ENCODE measurements around the gene VKORC1L1.
"Not testable (repeated sequence)": the region's sequence is repeated elsewhere in the genome, so short reads cannot be mapped to it uniquely, and the experiment has no call there.

VKORC1L1 gene

GRCh38 chr7:65978891-65979582 is 106.2 kb downstream of the VKORC1L1 start:
- DNase-seq (ENCODE audit: low spot score): no peak

DNA sequence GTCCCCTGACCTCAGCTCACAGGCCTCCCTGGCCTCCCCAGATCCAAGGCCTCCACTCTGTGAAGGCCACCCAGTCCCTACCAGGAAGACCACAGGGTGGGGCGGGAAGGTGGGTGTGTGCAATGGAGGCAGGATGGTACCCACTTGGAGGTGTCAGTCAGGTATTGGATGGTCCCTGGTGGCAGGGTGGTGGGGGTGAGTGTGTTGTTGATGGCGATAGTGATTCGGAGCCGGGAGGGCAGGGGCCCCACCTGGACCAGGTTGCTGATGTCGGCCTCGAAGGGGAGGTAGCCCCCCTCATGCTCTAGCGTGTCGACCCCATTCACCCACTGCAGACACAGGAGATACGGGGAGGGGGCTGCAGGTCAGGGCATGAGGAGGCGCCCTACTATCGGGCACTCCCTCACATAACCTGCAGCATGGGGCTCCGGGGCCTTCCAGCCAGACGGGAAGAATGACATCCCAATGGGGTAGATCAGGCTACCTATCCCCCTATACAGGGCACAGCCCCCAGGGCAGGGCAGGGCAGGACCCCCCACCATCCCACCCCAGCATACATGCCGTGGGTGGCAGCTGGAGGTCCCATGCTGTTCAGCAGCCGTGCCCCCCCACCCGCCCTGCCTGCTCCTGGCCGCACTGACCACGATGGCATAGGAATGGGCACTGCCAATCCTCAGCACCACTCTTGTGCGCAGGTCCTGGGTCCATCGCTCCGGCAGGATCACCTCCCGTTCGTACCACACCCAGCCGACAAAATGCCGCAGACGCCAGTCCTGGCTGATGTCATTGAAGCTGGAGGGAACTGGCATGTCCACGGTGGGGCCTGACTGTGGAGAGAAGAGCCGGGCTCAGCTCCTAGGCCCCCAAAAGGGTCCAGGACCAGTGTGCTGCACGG is 107.0 kb downstream of the VKORC1L1 start:
- DNase-seq (ENCODE audit: low spot score): no peak

GRCh38 chr7:65980478-65981250 is 107.8 kb downstream of the VKORC1L1 start:
- no peak for DNase-seq (ENCODE audit: low spot score)

- peak; percentile 92 for DNase-seq (ENCODE audit: low spot score)
Observed at GRCh38 chr7:65981965-65982792, 109.3 kb downstream of the VKORC1L1 start, which contains the start of gene GUSB. Gene GUSB (minus strand): TSS chr7:65982213. CDS start chr7:65982183, 30 bp downstream.

DNA sequence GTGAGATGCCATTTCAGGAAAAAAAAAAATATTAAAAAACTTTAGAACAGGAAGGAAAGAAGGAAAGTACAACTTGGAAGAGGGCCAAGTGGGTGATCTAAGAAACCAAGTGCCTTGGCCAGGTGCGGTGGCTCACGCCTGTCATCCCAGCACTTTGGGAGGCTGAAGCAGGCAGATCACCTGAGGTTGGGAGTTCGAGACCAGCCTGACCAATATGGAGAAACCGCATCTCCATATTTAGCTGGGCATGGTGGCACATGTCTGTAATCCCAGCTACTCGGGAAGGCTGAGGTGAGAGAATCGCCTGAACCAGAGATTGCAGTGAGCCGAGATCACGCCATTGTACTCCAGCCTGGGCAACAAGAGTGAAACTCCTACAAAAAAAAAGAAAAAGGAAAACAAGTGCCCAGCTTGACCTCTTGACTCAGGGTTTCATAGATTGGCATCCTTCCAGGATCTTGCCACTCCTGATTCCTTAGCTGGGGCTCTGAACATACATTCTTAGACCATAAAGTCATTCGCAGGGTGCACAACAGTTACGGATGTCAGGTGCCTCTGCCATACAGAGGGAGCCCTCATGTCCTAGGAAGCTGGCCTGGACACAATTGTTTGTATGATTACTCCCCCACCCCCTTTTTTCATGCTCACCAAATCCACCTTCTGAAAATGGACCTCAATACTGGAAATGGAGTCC is 111.2 kb downstream of the VKORC1L1 start:
- no peak for DNase-seq (ENCODE audit: low spot score)

GRCh38 chr7:65988084-65988483 is 115.2 kb downstream of the VKORC1L1 start:
- no peak for DNase-seq (ENCODE audit: low spot score)

DNA sequence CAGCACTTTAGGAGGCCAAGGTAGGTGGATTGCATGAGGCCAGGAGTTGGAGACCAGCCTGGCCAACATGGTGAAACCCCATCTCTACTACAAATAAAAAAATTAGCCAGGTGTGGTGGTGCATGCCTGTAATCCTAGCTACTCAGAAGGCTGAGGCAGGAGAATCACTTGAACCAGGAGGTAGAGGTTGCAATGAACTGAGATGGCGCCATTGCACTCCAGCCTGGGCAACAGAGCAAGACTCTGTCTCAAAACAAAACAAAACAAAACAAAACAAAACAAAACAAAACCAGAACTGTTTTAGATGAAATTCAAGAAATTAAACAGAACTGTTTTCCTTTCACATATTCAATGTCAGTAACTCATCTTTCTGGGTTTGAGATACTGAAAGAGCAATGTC is 115.6 kb downstream of the VKORC1L1 start:
- DNase-seq (ENCODE audit: low spot score): not testable (repeated sequence)

DNA sequence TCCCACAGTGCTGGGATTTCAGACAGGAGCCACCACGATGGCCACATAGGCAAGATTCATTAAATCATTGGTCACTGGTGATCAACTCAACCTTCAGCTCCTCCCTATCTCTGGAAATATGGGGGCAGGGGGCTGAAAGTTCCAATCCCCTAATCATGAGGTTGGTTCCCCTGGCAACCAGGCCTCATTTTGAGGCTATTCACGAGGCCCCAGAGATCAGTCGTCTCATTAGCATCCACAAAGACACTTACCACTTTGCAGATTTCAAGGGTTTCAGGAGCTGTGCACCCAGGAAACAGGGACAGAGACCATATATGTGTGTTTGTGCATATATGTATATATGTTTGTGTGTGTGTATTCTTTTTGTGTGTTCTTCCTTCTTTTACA is 116.8 kb downstream of the VKORC1L1 start:
- DNase-seq (ENCODE audit: low spot score): no peak

DNA sequence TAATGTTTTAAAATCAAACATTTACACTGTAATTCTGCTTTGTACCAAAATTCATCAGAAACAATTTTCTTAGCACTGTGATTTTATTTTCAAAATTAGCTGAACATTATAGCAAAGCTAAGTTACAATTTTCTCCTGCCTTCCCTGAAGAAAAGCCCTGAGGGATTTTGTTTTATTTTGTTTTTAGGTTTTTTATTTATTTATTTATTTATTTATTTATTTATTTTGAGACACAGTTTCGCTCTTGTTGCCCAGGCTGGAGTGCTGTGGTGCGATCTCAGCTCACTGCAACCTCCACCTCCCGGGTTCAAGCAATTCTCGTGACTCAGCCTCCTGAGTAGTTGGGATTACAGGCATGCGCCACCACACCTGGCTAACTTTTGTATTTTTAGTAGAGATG is 119.0 kb downstream of the VKORC1L1 start:
- not testable (repeated sequence) for DNase-seq (ENCODE audit: low spot score)

GRCh38 chr7:65992526-65992925 is 119.7 kb downstream of the VKORC1L1 start:
- no peak for DNase-seq (ENCODE audit: low spot score)

DNA sequence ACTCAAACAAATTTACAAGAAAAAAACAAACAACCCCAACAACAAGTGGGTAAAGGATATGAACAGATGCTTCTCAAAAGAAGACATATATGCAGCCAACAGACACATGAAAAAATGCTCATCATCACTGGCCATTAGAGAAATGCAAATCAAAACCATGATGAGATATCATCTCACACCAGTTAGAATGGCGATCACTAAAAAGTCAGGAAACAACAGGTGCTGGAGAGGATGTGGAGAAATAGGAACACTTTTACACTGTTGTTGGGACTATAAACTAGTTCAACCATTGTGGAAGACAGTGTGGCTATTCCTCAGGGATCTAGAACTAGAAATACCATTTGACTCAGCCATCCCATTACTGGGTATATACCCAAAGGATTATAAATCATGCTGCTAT is 122.1 kb downstream of the VKORC1L1 start:
- DNase-seq (ENCODE audit: low spot score): not testable (repeated sequence)

DNA sequence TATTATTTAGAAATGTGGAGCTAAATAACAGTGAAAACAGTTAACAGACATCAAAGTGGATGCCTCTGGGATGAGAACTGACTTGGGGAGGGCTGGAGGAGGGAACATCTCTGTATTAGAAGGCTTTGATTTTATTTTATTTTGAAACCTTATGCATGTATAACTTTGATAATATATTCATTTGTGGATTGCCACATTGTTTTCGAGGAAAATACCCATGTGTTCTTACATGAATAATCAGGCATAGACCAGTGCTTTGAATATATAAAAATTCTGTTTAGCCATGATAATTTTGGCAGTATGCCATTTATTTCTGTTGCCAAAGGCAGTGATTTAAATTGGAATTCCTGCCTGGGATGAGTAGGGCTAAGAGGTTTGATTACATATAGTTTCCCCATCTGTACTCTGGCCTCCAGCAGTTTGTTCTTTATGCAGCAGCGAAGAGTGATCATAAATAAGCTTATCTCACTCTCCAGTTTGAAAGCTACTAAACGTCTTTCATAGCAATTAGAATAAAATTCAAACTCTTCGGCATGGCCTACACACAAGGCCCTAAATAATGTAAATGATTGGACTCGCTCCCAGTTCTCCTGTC is 128.0 kb downstream of the VKORC1L1 start:
- not testable (repeated sequence) for DNase-seq (ENCODE audit: low spot score)

- DNase-seq (ENCODE audit: low spot score): not testable (repeated sequence)
Observed at GRCh38 chr7:66005115-66005671, 132.3 kb downstream of the VKORC1L1 start.

DNA sequence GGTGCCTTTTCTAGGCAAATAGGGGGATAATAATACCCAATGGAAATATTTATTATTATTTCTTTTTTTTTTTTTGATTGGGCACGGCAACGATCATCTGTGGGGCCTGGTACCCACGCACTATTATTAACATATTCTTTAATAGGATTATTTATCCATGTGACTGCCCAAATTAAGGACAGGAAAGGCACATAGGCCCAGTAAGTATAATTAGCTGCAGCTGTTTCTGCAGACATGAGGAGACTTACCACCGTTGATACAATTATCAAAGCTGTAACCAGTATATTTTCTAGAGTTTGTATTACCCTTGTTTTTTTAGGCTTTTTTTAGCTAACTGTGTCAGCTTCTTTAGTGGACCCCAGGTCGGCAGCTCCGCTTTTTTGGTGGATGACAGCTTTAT is 134.4 kb downstream of the VKORC1L1 start:
- DNase-seq (ENCODE audit: low spot score): no peak

Data from cerebellar cortex (tissue), 1 donor.